HEK293T (cell line): ENCODE data around the gene SLC8B1.

Experiments
- CTCF ChIA-PET: fragments of 350-600 bp; formaldehyde crosslinking; extraction: SDS; loops from one replicate; lab custom pipeline; 2021; ENCODE audit warnings: antibody characterized with exemption, inconsistent platforms; lab: Yijun Ruan, JAX
- POLR2A ChIA-PET: fragments of 350-600 bp; formaldehyde crosslinking; extraction: SDS; loops from one replicate; lab custom pipeline; 2020; ENCODE audit warnings: antibody characterized with exemption, inconsistent platforms; lab: Yijun Ruan, JAX
- DNase-seq: peaks from one replicate; pipeline ENCODE4 v3.0.0; 2012; ENCODE audit warnings: mixed read lengths; ENCODE audit errors: extremely low spot score
- ARNT ChIP-seq: fragments of 450-650 bp; IDR thresholded peaks from 2 replicates; pipeline ENCODE4 v1.6.1; 2017; ENCODE audit warnings: mild to moderate bottlenecking
- BHLHE40 ChIP-seq: fragments of 450-650 bp; IDR thresholded peaks from 2 replicates; pipeline ENCODE4 v1.6.1; 2016; ENCODE audit warnings: mild to moderate bottlenecking, moderate library complexity, borderline replicate concordance
- CTBP1 ChIP-seq: fragments of 450-650 bp; IDR thresholded peaks from 2 replicates; pipeline ENCODE4 v1.6.1; 2016; ENCODE audit warnings: borderline replicate concordance
- ELF4 ChIP-seq: fragments of 450-650 bp; IDR thresholded peaks from 2 replicates; pipeline ENCODE4 v1.6.1; 2017; ENCODE audit warnings: antibody characterized with exemption
- FOXA1 ChIP-seq: fragments of 450-650 bp; IDR thresholded peaks from 2 replicates; pipeline ENCODE4 v1.6.1; 2016; ENCODE audit warnings: mild to moderate bottlenecking
- FOXK2 ChIP-seq: fragments of 450-650 bp; IDR thresholded peaks from 2 replicates; pipeline ENCODE4 v1.6.1; 2016; ENCODE audit warnings: mild to moderate bottlenecking
- FOXM1 ChIP-seq: fragments of 450-650 bp; IDR thresholded peaks from 2 replicates; pipeline ENCODE4 v1.6.1; 2017; ENCODE audit warnings: mild to moderate bottlenecking, borderline replicate concordance
- HDGF ChIP-seq: fragments of 450-650 bp; IDR thresholded peaks from 2 replicates; pipeline ENCODE4 v1.6.1; 2017; ENCODE audit warnings: antibody characterized with exemption, borderline replicate concordance
- L3MBTL2 ChIP-seq: fragments of 450-650 bp; conservative IDR thresholded peaks from 2 replicates; pipeline ENCODE4 v1.6.1; 2016; ENCODE audit warnings: mild to moderate bottlenecking
- LEF1 ChIP-seq: fragments of 450-650 bp; IDR thresholded peaks from 2 replicates; pipeline ENCODE4 v1.6.1; 2017; ENCODE audit warnings: mild to moderate bottlenecking, borderline replicate concordance
- NFRKB ChIP-seq: fragments of 450-650 bp; IDR thresholded peaks from 2 replicates; pipeline ENCODE4 v1.6.1; 2016; ENCODE audit warnings: mild to moderate bottlenecking, moderate library complexity
- SP1 ChIP-seq: fragments of 450-650 bp; IDR thresholded peaks from 2 replicates; pipeline ENCODE4 v1.6.1; 2017
- SUZ12 ChIP-seq: fragments of 450-650 bp; IDR thresholded peaks from 2 replicates; pipeline ENCODE4 v1.6.1; 2016; ENCODE audit warnings: mild to moderate bottlenecking
- TARDBP ChIP-seq: fragments of 450-650 bp; IDR thresholded peaks from 2 replicates; pipeline ENCODE4 v1.6.1; 2016
- ZNF384 ChIP-seq: fragments of 450-650 bp; IDR thresholded peaks from 2 replicates; pipeline ENCODE4 v1.6.1; 2016
- TF ChIP-seq, protein P1 (sequence below): fragments of 450-650 bp; IDR thresholded peaks from 2 replicates; pipeline ENCODE4 v1.6.1; 2016

Gene SLC8B1

DNA sequence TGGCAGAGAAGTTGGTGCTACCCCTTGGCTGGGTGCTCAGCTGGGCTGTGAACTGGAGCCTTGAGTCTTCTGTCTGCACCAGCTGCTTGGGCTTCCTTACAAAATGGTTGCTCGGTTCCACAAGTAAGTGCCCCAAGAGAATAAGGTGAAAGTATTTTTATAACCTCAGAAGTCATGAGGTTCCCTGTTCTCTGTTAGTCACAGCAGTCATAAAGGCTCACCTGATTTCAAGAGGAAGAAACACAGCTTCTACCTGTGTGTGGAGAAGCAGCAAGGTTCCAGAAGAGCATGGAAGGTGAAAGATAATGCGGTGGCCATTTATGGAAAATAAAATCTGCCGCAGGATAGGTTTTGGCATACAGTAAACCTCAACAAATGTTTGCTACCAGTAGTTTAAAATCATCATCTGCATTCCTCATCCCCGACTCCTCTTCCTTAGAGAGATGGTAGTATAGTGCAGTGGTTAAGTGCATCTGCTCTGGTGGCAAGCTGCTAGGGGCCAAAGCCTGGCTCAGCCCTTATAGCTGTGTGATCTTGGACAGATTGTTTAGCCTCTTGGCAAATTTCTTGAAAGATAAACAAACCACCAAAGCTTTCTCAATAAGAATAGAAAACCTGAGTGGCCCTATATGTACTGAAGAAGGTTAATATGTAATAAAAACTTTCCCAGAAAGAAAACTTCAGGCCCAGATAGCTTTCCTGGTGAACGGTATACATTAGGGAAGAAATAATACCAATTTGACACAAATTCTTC, 81.2 kb downstream of the SLC8B1 start:
- DNase-seq: no peak
- no peak for TF ChIP-seq CTBP1
- TF ChIP-seq, protein P1, sequence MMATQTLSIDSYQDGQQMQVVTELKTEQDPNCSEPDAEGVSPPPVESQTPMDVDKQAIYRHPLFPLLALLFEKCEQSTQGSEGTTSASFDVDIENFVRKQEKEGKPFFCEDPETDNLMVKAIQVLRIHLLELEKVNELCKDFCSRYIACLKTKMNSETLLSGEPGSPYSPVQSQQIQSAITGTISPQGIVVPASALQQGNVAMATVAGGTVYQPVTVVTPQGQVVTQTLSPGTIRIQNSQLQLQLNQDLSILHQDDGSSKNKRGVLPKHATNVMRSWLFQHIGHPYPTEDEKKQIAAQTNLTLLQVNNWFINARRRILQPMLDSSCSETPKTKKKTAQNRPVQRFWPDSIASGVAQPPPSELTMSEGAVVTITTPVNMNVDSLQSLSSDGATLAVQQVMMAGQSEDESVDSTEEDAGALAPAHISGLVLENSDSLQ: no peak
- TF ChIP-seq NFRKB: no peak
- no peak for TF ChIP-seq SP1
- TF ChIP-seq TARDBP: no peak
- no peak for TF ChIP-seq L3MBTL2
- ChIA-PET CTCF (no interaction called here), POLR2A (no interaction called here)

DNA sequence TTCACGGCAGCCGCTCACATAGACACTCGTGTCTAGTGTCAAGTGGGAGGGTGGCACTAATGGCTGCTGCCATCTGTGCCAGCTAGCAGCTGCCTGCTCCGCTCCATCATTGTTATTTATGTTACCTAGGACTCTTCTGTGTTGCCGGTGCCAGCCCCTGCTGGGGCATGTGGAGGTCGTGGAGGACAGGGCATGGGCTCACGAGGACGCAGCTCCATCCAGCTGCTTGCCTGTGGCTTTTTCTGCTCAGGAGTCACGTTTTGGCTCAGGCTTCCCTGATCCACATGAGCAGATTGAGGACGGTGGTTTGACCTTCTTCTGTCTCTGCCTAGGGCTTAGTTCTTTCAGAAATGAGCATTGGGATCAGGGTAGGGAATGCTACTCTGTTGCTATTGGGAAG, 82.4 kb downstream of the SLC8B1 start:
- POLR2A ChIA-PET: no interaction called here
- CTCF ChIA-PET: interaction anchor here (0.5 kb wide), 1 partner anchor 10 kb away, joined by 4 read pairs; no protein-coding TSS in a partner anchor
- DNase-seq: no peak
- no peak for TF ChIP-seq ZNF384
- no peak for TF ChIP-seq SP1
- no peak for TF ChIP-seq FOXK2
- TF ChIP-seq TARDBP: no peak
- TF ChIP-seq FOXM1: no peak
- no peak for TF ChIP-seq L3MBTL2
- no peak for TF ChIP-seq ELF4
- no peak for TF ChIP-seq BHLHE40

DNA sequence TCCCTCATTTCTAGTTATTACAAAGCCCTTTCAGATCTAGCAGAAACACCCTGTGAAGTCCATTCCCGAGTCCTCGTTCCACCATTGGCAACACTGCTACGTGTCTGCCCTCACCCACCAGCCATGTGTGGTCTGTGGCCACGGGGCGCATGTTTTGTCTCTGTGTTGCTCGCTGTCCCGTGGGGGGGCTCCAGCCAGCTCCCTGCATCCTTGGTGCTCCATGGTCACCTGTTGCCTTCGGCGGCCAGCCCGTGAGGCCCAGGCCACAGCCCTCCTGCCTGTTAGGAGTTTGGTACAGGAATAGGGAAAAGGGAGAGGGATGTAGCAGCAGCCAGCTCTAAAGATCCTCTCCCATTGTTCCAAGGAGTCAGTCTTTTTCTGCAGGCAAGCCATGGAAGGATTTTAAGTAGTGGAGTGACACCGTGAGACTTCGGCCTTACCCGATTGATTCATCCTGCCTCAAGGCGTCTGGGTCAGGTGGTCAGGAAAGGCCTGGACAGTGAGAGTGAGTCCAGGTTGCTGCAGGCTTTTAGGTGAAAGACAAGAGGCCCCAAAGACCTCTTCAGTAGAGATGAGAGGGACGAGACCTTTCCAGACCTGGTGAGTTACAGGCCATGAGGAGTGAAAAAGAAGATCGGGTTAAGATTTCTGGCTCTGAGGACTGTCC, 83.4 kb downstream of the SLC8B1 start:
- CTCF ChIA-PET: no interaction called here
- TF ChIP-seq TARDBP: no peak
- TF ChIP-seq SP1: no peak
- TF ChIP-seq NFRKB: no peak
- no peak for TF ChIP-seq L3MBTL2
- no peak for TF ChIP-seq CTBP1
- no peak for TF ChIP-seq FOXA1
- no peak for TF ChIP-seq LEF1
- TF ChIP-seq ZNF384: no peak
- TF ChIP-seq HDGF: no peak
- TF ChIP-seq, protein P1: no peak
- TF ChIP-seq SUZ12: no peak
- POLR2A ChIA-PET: no interaction called here
- no peak for DNase-seq

DNA sequence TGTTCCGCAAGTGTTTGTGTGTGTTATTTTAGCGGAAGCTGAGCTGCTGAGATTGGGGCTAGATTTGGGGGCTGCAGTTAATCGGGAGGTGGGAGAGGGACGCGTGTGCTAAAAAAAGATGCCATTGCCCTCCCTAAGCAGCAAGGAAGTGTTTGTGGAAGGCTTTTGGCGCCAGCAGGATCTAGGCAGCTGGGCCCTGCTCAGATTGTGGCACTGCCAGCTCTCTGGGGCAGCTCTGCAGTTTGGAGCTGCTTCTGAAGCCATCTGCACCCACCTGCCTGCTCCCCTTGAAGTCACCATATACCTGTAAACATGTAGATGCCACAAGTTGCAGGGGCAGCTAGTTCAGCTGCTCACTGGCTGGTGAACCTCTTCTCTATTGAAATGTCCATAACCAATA, 84.9 kb downstream of the SLC8B1 start:
- POLR2A ChIA-PET: no interaction called here
- TF ChIP-seq FOXM1 (no peak), SUZ12 (no peak), FOXA1 (no peak), ZNF384 (no peak), TARDBP (no peak), SP1 (no peak), NFRKB (no peak), BHLHE40 (no peak), ELF4 (no peak), CTBP1 (no peak), HDGF (no peak), ARNT (no peak), FOXK2 (no peak), LEF1 (no peak), L3MBTL2 (no peak)
- TF ChIP-seq, protein P1: no peak
- DNase-seq: no peak
- CTCF ChIA-PET: no interaction called here

DNA sequence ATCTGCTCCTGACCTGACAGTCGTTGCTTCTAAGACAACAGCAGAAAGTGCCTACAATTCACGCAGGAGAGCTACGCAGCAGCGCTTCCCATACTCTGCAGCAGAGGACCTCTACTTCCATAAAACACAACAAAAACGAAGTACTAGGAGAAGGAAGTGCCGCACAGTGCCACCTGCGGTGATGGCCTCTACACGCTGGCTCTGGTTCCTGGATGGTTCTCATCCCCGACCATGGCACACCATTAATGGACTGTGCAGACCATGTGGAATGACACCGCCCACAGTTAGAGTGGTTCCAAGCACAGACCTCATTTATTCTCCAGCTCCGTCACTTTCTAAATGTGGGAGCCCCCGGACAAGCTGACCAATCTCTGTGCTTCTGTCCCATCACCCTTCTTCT, 85.4 kb downstream of the SLC8B1 start:
- no peak for DNase-seq
- TF ChIP-seq L3MBTL2 (no peak), BHLHE40 (no peak), TARDBP (no peak), SP1 (no peak), SUZ12 (no peak), NFRKB (no peak), LEF1 (no peak), ELF4 (no peak), FOXM1 (no peak), ZNF384 (no peak), HDGF (no peak), FOXK2 (no peak), FOXA1 (no peak), CTBP1 (no peak)
- TF ChIP-seq, protein P1: no peak
- ChIA-PET POLR2A (no interaction called here), CTCF (no interaction called here)
